ENCODE data around the gene UNC93B1.

GRCh38 chr11:68016161-68016903 lies 12.4 kb upstream of the UNC93B1 start:
- no peak for TF ChIP-seq POLR2A (IDR thresholded peaks at IDR 0.05)
- no peak for TF ChIP-seq CTCF (IDR thresholded peaks at IDR 0.05)
